Ramos (cell line): ENCODE measurements around the gene SIGLEC12.
"Not testable (repeated sequence)": the region's sequence is repeated elsewhere in the genome, so short reads cannot be mapped to it uniquely, and the experiment has no call there.

Source experiments
- in situ Hi-C: fragments of 300-500 bp; cut with MboI; formaldehyde crosslinking; loops from one replicate; pipeline ENCODE4 v1.14.3; 2022; ENCODE audit warnings: low sequenced_read_pairs; ENCODE audit not compliant: unreplicated experiment

The SIGLEC12 gene

DNA sequence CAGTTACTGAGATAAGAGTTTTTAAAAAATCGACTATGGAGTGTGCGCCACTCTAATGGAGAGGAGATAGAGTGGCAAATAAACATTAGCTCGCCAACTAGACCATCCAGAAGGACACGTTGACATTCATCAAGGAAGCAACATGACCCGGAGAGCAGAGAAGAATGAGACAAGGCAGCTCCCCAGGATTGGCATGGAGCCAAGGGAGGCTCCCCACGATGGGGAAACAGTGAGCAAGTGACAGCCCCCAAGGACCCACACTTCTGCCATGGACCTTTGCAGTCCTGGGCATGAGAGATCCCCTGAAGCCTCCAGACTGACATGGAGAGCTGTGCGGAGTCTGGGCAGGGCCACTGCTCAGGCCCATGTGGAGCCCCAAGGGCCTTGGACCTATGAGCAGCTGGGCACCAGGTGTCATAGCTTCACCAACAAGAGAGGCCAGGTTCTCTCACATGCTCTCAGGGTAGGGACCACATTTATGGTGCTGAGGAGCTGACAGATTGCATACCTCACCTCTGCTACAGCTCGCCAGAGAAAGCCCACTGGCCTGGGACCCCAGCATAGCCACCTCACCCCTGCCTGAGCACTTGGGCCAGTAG lies 23.2 kb upstream of the SIGLEC12 start:
- in situ Hi-C loops: no loop called here

DNA sequence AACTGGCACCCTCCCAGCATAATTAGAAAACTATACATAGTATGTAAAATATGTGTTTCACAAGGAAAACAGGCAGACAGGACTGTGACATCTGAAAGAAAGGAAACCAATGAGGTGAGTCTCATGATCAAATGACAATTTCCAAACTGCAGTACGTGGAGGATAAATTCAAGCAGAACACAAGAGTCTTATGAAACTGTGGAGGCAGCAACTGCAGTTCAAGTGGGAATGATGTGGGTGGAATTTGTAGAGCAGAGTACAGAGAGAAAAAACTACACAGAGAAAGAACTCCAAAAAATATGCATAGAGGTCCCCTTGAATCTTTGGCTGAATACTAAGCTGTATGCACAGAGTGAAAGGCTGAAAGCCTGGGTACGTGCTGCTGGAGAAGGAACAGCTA lies 20.2 kb upstream of the SIGLEC12 start:
- in situ Hi-C loops: no loop called here

DNA sequence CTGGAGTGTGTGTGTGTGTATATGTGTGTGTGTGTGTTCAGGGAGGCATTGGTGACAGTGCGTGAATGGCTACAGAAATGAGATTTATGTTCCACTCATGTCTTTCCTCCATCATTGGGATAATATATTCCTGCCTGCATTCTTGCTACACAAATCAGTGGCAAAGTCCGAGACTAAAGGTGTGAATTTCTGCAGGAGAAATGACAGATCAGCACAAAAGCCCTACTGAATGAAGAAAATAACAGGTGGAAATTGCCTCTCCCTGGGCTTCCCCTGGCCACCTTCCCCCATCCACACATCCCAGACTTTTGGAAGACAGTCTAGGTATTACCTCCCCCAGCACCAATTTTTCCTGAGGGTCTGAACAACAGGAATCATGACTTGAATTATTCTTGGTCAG lies 19.8 kb upstream of the SIGLEC12 start:
- in situ Hi-C loops: no loop called here

DNA sequence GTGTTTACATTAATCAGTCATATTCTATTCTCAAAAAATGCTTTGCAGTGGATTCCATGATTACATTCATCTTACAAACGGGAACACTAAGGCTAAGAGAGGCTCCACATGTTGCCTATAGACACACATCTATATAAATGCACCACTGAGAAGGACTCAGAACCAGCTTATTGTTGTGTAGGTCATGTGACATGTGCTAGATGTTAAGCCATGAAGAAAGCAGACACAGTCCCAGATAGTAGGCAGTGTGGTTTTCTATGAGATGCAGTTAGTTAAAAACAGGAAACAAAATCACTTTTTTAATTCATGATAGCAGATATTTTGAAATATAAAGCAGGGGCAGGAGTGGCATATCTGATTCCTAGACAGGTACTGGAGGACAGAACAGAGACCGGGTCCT lies 19.1 kb upstream of the SIGLEC12 start:
- in situ Hi-C loops: no loop called here

DNA sequence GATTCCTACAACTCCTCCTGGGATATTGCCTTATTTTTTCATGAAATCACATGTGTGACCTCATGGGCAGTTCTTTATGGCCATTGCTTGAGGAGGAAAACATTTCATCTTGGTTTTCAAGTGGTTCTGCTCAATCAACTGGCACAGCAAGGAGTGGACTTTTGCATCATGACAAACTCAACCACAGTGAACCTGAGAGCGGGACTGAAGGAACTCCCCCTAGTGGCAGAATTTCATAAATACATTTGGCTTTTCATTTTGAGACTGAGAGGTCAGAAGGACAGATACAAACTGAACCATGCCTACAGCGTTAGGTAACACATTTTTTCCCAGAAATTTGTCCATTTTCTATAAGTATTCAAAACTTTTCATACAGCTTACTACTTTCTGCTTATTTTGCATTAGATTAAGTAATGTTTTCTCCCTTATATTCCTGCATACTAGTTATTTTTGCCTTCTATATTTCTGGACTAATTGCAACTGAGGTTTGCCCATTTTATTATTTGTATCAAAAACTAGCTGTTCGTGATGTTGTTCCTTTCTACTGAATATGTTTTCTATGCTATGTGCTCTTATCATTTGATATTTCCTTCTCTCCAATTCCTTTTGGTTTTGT lies 13.4 kb upstream of the SIGLEC12 start:
- in situ Hi-C loops: no loop called here

DNA sequence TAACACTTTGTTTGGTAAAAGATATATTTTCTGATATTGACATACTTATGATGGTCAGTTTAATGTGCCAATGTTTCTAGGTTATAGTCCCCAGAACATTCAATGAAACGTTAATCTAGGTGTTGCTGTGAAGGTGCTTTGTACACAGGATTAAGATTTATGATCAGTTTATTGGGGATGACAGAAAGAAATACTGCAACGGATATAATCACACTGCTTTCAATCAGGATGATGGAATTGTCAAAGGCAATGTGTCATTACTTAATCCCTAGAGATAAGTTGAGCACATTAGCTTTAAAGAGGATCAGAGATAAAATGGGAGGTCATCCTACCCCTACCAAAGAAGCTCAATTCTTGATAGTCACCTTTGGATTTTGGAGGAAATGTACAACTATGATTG lies 12.4 kb upstream of the SIGLEC12 start:
- in situ Hi-C loops: no loop called here

DNA sequence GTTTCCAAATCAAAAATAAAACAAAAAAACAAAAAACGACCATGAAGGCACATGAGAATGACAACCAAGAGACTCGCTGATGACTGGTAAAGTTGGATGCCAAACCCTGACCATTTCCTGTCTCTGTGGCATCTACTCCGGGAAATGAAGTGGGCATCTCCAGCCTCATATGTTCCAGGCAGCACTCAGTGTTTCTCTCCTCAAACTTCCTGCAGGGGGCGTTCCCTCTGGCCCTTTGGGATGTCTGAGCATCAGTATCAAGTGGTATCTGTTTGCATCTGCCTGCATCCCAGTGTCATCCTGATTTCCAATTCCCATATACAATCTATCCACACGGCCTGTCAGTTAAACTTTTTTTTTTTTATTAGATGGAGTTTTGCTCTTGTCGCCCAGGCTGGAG lies 9.8 kb upstream of the SIGLEC12 start:
- in situ Hi-C loops: no loop called here

DNA sequence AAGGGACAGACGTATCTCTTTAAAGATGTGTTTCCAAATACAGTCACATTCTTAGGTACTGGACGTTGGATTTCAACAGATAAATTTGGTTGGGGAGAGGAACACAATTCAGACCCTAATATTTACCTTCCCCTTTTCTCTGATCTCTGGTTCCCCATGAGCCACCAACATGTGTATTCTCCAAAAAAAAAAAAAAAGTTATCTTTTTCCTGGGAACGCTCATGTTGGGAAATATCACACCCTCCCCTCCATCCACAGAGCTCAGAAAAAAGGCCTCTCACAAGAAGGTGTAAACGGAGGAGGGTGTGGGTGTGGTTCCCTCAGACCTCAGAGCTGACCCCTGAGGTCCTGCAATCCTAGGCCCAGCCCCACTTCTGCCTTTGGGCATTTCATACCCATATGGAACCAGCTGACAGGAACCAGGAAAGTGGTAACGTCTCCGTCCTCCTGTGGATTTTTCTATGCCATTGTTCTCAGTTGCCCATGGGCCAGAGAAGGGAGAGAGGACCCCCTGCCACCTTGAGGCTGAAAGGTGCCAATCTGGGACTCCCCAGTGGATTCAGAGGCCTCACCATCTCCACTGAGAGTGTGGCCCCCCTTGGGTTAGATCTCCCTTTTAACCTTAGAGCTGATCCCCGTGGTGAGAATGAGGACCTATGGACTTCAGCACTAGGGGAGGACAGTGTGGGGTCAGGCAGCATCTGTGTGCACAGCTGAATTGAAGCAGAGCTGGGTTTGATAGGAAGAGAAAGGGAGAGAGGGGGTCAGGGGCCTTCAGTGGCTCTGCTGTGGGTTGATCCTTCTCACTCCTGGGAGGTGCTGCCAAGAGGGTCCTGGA lies 8.4 kb upstream of the SIGLEC12 start:
- in situ Hi-C loops: no loop called here

DNA sequence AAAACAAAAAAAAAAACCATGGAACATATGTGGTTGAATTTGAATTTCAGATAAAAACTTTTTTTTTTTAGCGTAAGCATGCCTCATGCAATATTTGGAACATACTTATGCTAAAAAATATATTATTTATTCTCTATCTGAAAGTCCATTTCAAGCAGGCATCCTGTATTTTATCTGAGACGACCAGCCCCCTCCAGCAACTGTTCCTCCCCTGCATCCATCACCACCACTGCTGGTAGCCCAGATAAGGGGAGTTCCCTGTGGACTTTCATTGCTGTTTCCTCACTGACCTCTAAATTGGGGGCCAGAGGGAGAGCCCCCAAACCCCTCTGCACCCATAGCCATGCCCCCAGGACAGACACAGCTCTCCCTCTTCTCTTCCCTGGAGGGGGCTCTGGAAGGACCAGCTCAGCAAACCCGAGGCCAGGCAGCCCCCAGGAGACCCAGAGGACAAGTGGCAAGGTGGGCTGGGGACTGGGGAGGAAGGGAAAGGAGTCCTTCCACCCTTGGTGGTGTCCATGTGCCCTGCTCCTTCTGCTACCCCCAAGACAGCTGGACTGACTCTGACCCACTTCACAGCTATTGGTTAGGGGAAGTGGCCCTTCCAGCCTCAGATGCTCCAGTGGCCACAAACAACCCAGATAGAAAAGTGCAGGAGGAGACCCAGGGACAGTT lies 6.6 kb upstream of the SIGLEC12 start:
- in situ Hi-C loops: no loop called here

DNA sequence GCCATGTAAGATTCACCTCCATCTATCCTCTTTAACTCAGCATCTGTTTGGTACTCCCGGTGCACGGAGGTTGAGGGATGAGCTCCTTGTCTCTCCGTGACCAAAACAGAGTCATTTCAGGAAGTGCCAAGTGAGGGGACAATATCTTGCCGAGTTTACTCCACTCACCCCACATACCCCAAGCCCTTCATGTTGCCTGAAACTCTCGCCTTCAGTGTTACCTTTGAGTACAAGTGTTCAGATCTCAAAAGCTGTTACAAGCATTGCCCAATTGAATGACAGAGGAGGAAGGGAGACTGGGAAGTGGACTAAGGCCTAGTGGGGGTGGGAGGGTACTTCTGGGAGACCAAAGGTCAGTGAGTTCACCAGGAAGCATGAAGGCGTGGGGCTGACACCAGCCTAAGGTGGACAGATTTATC lies 6.0 kb upstream of the SIGLEC12 start:
- in situ Hi-C loops: no loop called here

DNA sequence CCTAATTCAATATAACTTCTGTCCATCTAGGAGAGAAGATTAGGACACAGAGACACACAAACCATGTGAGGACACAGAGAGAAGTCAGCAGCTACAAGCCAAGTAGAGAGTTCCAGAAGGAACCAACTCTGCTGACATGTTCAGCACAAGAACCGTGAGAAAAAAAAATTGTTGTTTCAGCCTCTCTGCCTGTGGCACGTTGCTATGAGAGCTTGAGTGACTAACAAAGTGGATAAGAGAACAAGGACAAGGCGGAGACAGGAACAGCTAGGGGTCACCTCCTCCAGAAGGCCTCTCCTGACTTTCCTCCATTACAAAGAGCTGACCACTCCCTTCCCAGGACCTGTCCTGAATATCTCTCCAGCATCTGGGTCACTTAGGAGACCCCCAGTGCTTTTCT lies 5.6 kb upstream of the SIGLEC12 start:
- in situ Hi-C loops: no loop called here

DNA sequence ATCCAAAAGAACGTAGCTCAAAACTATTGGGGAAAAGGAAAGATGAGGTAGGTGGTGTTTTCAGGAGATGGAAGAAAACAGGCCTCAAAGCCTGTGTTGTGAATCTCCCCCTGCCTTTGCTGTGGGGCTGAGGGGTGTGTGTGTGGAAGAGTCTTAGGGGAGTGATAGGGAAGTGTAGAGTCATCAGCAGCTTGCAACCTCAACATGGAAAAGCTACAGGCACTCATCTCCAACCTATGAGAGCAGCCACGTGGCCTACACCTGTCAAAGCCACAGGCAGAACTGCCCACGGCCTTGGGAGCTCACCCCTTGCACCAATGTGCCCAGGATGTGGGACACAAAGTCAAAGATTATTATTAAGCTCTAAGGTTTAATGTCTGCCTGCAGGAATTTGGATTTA lies 4.3 kb upstream of the SIGLEC12 start:
- in situ Hi-C loops: no loop called here

DNA sequence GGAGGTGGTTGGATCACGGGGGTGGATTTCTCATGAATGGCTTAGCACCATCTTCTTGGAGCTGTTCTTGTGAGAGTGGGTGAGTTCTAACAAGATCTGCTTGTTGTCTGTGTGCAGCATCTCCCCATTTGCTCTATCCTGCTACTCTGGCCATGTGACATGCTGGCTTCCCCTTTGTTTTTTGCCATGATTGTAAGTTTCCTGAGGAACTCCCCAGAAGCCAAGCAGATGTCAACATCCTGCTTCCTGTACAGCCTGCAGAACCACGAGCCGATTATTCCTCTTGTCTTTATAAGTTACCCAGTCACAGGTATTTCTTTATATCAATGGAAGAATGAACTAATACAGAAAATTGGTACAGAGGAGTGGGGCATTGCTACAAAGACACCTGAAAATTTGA lies 2.3 kb upstream of the SIGLEC12 start:
- in situ Hi-C loops: no loop called here

DNA sequence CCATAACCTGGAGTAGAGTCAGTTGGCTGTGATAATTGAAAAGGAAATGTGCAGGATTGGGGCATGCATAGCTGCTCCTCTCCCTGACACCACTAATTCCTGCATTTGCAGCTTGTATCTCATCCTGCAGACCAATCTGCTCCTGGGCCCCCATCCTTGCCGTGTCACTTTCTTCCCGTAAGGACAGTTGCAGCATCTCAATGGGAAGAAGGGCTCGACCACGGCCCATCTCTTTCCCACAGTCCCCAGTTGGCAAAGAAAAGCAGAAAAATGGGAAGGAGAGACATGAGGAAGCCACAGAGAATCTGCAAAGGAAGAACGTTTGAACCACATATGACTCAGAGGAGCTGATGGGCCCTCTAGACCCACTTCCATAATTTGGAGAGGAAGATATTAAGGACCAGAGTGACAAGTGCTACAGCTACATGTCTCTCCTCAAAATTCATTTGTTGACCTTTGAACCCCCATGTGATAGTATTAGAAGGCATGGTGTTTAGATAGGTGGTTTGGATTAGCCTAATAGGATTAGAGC lies 1.8 kb upstream of the SIGLEC12 start:
- in situ Hi-C loops: no loop called here

DNA sequence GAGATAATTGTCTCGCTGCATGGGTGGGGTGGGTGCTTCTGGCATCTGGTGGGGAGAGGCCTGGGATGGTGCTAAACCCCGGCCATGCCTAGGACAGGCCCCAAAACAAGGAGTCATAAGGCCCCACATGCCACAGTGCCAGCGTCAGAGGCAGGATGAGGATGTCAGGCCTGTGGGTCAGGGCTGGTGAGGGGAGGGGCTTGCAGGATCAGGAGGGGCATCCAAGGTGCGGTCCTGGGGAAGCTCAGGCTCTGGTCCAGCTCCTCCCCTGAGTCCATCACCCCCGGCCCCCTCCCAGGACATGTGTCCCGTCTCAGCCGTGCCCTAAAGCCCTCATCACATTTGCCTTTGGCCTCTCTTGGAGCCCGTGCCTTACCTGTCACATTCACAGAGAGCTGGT lies 669 bp downstream of the SIGLEC12 start:
- in situ Hi-C loops: not testable (repeated sequence)

DNA sequence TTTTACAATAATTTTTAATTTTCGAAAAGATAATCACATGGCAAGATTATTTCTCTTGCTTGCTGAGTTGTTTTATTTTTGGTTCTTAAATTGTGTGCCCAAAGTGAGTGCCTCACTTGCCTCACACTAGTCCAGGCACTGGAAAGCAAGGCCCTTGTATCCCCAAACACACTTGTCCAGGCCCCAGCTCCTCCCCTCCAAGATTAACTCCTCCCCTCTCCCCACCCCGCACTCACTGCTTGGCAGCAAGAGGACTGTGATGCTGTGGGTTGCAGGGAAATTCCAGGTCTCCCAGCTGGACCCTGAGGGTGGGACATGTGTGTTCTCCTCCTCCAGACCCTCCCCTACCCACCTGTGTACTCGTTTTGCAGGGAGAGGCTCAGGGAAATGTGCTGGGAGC lies 3.9 kb downstream of the SIGLEC12 start:
- in situ Hi-C loops: no loop called here

DNA sequence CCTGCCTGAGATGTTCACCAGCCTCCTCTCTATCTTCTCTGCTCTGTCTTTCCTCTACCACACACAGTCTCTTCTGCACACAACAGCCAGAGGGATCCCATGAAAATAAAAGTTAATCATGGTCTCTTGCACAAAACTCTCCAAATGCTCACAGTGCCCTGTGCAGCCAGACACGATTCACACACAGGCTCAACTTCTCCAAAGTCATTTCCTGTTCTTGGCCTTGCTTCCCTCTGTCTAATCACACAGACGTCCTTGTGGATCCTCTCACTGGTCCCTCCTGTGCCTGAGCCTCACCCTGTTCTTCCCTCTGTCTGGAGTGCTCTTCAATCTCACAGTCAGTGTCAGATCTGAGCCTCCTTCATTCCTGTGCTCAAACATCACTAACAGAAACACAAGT lies 7.8 kb downstream of the SIGLEC12 start:
- in situ Hi-C loops: no loop called here

DNA sequence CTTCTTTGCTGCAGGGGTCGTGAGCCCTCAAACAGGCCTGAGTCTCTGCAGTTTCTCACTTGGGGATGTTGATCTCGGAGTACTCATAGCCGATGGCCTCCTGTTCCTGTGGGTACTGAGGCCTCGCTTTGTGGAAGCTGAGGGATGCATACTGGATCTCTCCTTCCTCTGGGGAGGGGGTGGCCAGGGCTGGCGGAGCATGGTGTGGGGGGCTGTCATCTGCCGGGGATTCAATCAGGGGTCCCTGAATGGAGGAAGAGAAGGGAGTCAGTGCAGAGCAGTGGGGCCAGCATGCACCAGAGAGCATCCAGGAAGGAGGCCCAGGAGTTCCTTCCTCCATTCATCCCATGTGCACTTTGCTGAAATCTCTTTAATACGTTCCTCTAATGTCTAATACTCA lies 10.0 kb downstream of the SIGLEC12 start:
- in situ Hi-C loops: no loop called here

DNA sequence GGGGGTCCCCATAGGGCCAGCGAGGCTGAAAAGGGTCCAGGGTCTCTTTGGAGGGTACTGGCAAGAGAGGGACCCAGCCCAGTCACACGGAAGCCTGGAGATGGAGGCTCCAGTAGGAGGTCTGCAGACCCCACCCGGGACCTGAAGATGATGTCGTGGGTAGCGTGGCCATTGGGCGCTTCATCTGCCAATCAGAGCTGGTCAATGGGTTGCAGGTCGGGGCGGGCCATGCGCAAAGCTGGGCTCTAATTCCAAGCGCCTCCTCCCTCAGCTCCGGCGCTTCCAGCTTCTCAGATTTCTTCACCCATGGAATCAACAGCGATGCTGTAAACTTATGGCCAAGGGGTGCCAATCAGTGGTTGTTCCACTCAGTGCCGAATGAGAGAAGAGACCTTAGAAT lies 10.9 kb downstream of the SIGLEC12 start:
- in situ Hi-C loops: no loop called here

DNA sequence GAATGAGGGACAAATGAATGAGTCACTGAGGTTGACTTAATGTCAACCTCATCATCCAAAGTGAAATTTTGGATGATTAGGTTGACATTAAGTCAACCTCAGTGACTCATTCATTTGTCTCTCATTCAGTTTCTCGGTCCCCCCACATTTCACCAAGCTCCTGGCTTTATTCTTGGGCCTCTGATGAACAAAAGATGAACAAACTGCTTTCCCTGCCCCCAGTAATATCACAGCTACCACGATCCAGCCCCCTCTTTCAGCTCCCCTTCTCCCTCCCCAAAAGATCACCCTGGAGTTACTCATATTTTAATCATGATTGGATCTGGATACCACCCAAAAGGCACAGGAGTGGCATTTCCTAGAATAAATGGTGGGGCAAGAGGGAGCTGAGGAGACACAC lies 12.5 kb downstream of the SIGLEC12 start:
- in situ Hi-C loops: no loop called here

DNA sequence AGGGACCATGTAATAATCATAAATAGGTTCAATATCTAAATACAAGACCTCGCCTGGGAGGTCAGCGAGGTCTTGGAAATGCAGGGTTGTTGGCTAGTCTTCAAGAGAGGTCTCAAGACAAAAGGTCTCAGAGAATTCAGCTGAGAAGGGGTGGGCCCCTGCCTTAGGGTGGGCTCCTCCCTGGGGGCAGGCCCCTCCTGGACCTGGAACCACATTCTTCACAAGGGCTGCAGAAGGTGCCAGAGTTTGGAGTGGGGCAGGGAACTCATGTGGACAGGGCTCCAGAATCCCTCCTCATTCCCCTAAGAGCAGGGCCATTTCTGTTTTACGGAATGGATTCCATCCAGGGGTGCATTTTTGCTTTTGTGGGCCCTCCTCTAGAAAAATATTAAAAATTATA lies 13.1 kb downstream of the SIGLEC12 start:
- in situ Hi-C loops: no loop called here
